ENCODE results near the gene IVD. TPM values are rescaled to one million over a fixed set of nuclear protein-coding genes. Genes with fewer than 3 reads are reported as not detected.

IVD gene
- polyA plus RNA-seq, 1 donor: 57.8 TPM

DNA sequence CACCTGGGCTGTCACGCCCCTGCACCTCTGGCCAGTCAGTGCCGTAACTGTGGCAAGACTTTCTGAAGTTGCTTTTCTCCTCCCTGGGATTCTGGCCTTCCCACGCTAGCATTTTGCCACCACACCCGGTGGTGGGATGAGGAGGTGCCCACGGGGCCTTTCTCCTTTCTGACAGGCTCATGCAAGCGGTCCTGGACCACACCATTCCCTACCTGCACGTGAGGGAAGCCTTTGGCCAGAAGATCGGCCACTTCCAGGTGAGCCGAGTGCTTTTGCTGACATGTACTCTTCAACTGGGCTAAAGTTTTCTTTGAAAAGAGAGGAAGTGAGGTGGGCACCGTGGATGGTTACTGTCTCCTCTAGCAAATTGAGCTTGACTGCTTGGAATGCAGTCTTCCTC is 9.6 kb downstream of the IVD start:
- no peak for DNase-seq

DNA sequence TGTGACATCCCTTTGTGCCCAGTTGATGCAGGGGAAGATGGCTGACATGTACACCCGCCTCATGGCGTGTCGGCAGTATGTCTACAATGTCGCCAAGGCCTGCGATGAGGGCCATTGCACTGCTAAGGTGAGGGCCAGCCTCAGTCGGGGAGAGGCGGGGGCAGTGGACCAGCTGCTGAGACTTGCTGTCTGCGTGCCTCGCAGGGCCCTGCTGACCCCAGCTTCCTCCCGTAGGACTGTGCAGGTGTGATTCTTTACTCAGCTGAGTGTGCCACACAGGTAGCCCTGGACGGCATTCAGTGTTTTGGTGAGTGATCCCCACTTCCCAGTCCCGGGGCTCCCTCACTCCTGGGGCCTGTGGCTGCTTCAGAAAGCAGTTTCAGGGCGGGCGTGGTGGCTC is 10.5 kb downstream of the IVD start:
- DNase-seq: no peak

DNA sequence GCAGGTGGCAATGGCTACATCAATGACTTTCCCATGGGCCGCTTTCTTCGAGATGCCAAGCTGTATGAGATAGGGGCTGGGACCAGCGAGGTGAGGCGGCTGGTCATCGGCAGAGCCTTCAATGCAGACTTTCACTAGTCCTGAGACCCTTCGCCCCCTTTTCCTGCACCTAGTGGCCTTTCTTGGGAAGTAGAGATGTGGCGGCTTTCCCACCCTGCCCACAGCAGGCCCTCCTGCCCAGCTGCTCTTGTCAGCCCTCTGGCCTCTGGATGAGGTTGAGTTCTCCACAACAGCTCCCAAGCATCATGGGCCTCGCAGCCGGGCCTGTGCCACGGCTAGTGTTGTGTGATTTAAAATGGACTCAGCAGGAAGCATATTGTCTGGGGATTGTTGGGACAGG is 12.5 kb downstream of the IVD start:
- no peak for DNase-seq

DNA sequence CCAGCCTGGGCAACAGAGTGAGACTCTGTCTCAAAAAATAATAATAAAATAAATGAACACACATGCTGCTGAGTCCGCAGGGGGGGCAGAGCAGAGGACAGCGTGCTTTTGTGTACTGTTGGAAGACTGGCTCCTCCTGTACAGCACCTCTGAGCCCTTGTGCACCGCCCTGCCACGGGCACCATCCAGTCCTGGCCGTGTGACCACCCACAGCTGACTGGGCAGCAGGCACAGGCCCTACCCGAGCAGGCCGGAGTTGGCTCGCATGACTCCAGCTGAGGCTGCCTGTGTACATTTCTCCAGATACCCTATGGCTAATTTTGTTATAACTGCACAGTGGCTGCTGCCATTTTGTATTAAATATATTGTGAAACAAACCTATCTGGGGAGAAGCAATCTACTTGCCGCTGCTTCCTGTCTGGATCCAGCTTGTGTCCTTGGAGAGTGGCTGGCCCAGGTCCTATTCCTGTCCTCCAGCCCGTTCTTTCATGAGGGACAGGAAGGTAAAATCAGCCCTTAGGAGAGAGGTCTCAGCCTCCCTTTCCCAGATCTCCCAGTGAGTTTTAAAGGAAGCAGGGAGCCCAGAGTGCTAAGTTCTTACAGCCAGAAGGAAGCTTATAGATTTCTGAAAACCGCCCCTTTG is 14.6 kb downstream of the IVD start:
- no peak for DNase-seq

DNA sequence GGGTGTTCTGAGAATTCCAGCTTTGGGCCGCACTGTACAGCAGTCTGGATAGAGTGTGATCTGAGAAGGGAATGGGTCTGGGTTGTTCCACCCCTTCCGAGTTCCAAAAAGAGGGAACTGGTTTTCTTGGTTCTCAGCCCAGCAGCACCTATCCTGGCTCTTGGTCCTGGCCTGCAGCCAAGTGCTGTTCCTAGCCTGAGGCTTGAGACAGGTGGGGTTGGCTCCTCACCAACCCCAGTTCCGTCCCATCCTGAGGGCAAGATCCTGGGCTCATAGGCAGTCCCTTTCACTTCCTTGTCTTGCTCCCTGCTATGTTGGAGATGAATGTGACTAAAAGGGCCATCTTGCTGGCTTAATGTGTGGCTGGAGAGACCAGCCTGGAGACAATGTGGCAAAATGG is 15.2 kb downstream of the IVD start:
- DNase-seq: no peak

DNA sequence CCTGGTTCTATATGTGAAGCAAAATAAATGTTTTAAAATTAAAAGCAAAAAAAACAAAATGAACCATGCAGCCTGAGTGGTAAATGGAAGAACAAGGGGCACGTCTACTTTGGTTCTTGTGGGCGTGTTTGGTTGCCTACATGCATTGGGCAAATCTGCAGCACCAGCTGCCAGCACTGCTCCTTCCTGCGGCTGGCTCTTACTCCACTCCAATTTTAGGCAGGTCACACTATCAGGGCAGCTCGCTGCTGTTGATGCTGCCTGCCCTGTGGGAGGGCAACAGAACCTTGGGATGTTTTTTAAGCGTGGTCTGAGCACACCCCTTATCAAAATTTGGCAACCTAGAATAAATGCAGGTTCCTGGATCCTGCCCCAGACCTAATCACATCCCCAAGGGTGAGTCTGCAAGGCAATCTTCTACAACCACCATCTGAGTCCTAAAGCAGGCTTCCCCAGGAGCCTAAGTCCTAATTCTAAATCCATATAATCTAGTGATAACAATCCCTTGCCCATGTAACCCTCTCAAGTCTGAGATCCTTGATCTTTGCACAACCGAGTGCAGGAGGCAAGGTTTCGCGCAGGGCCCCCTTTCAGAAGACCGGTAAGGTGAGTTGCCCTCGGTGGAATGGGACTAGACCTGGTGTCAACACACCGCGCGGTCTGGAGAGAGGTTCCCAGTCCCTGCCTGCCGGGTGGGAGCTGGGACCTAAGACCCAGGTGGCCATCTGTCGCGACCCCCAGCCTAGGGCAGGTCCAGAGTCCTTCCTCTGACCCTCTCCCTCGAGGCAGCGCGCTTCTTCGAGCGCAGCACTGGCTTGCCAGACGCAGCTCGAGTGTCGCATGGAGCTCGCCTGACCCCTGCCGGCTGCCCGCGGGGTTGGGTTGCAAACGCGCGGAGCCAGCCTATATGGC is 15.9 kb downstream of the IVD start:
- DNase-seq: peak; percentile 71

DNA sequence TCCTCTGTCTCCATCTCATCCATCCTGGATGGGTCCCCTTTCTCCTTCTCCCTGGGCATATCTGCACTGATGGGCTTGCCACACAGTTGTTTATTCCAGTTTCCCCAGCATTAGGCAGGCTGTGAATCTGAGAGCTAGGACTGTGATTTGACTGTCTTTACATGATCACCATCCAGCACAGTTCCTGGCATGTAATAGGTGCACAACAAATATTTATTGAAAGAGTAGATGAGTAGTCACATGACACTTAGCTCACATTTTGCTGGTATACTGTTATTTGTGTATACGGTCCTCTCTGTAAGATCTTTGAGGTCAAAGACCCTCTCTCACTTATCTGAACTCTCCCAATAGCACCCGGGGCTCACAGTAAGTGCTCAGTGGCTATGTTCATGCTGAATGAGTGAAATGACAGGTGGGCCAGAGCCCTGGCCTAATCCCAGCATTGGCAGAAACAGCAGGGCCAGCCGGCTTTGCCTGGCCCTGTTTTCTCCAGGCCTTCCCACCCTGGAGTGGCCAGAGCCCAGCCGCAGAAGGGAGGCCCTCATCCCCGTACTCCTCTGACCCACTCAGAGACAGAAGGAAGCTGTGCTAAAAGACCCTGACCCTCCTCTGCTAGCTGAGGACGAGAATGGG is 19.0 kb downstream of the IVD start:
- DNase-seq: no peak

DNA sequence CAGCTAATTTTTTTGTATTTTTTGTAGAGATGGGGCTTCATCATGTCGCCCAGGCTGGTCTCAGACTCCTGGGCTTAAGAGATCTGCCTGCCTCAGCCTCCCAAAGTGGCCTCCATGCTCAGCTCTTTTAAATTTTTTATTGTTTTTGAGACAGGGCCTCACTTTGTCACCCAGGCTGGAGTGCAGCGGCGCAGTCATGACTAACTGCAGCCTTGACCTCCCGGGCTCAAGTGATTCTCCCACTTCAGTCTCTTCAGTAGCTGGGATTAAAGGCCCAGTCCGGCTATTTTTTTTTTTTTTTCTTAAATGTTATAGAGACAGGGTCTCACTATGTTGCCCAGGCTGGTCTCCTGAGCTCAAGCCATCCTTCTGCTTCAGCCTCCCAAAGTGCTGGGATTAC is 20.1 kb downstream of the IVD start:
- no peak for DNase-seq

DNA sequence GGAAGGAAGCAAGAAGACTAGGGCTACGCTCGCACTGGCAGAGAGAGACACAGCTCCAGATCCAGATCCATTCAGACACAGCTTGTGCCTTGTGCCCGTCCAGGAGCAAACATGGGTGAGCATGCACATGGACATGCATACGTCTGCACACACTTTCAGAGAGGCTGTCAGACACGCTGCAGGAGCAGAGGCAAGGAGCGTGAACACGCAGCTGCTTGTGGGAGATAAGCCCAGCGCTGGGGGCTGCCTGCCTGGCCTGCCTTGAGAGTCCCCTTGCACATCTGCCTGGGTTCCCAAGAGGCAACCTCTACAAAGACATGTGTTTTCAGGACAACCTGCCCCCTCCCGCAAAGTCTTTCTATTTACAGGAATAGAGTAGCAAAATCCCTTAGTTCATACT is 21.6 kb downstream of the IVD start:
- DNase-seq: no peak

DNA sequence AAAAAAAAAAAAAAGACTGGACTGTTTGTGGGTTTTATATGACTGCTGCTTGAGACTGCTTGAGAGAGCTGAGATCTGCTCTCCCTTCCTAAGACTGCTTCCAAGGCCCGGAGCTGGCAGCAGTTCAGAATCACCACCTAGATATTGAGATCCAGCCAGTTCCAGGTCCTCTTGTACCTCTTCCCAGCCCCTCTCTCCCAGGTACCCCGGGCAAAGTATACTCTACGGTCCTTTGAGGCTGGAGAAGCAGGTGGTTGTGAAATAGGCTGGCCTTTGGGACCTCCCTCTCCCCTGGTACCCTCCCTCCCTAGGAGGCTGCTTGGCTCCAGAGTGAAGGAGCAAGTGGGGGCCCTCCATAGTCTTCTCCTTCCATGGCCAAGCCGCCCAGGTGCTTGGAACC is 22.6 kb downstream of the IVD start:
- DNase-seq: no peak

DNA sequence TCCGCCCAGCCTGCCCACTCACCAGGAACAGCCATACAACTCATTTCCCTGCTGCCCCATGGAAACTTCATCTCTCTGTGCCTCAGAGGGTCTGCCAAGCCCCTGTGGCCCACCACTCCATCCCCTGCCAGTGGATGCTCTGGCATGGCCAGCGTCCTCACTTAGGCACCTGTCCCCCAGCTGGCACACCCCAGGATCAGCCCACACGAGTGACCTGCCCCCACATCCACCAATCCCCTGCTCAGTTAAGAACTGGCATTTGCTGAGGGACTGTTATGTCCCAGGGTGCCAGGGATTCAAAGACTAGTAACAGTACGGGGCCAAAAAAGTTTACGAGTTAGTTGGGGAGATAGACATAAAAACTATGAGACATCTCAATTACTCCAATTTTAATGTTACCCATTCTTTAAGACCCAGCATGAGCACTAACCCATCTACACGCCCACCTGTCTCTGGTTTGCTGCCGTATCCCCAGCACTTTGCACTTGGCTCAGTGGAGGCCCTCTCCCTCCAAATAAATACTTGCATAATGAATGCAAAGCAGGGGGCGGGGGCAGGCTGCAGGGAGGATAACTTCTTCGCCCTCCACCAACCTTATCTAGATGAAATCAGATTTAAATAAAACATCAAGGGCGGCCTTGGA is 23.6 kb downstream of the IVD start:
- no peak for DNase-seq

DNA sequence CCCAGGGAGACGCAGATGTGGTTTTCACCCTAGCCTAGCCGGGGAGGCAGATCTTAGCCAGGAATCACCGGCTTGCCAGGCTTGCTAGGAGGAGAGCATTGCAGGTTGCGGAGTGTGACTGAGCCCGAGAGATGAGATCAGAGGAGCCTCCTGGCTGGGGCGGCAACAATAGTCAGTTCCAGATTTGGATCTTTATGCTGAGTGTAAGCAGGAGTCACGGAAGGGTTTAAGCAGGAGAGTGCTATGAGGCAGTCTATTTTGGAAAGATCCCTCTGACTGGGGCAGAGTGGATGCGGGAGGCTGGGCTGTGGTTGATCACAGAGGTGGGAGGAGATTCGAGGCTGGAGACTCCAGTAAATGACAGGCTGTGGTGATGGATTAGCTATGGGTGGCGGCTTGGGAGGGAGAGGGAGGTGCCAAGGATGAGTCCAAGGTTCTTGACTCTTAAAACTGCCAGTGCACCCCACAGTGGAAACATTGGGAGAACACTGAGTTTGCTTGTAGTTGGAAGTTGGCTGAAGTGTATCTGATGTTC is 24.7 kb downstream of the IVD start:
- DNase-seq: no peak

DNA sequence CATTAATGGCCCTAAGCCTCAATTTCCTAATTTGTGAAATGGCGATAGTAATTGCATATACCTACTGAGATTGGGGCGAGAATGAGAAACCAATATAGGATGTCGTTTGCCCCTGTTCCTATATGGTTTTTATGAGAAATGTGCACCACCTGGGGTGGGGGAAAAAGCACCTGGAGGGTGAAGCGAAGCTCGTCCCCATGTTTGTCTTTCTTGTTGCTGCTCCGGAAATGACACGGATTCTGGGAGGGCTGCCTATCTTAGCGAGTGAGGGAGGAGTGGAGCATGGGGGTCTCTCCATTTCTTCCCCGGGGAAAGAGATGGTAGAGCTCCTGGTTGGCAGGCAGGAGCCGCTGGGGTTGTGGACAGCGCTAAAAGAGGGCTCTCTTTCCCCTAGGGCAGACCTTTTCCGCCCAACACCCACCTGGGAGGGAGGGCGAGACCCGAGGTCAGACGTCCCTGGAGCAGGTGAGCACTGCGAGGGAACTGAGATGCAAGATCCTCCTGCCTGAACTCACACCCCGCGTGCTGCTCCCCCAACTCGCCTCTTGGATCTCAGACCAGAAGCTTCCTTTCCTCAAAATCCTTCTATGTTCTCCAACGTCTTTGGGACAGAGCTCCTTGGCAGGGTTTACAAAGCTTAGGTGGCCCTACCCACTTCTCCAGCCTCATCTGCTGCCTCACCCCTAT is 29.6 kb downstream of the IVD start:
- no peak for DNase-seq

DNA sequence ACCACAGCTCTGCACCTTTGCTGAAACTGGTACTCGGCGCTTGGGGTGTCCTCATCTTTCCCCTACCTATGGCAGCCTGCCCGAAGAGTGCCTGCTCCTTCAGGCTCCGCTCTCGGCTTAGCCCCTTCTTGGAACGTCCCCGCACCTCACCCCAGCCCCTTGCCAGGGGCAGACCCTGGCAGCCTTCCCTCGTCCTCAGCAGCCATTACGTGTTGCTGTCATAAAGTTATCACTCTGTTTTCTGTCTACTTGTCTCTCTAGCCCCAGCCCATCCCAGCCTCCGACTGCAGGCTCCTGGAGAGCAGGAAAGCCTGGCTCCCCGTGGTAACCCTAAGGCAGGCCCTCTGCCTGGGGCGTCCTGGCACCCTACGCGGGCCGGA is 30.1 kb downstream of the IVD start:
- DNase-seq: no peak

DNA sequence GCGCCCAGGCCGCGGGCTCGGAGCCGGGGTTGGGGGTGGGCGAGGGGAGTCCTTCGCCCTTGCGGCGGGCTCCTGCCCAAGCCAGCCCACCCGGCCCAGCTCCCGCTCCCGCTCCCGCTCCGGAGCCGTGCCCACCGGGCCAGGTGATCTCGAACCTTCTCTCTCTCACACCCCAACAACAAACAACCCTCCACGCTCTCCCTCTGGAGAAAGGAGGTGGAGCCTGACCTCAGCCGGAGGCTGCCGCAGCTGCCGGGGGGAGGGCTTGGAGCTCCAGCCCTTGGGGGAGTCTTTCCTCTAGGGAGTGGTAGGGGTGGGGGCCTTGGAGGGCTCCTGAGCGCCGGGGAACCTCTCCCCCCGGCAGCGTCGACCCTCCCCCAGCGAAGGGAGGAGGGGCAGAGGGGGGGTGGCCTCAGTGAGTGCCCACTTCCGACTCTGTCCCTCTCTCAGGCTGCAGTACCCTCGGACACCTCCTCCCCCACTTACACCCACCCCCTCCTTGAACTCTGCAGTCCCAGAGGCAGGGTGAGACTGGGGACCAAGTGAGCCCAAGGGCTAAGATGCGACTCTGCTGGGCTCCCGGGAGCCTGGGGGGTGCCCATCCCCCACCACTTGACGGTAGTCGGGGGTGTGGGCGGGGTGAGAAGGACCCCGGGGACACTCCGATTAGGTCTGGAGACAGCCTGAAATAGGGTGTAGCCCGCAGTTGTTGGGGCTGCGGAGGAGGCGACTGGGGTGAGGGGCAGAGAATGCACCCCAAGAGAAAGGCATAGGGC is 30.7 kb downstream of the IVD start:
- DNase-seq: no peak

DNA sequence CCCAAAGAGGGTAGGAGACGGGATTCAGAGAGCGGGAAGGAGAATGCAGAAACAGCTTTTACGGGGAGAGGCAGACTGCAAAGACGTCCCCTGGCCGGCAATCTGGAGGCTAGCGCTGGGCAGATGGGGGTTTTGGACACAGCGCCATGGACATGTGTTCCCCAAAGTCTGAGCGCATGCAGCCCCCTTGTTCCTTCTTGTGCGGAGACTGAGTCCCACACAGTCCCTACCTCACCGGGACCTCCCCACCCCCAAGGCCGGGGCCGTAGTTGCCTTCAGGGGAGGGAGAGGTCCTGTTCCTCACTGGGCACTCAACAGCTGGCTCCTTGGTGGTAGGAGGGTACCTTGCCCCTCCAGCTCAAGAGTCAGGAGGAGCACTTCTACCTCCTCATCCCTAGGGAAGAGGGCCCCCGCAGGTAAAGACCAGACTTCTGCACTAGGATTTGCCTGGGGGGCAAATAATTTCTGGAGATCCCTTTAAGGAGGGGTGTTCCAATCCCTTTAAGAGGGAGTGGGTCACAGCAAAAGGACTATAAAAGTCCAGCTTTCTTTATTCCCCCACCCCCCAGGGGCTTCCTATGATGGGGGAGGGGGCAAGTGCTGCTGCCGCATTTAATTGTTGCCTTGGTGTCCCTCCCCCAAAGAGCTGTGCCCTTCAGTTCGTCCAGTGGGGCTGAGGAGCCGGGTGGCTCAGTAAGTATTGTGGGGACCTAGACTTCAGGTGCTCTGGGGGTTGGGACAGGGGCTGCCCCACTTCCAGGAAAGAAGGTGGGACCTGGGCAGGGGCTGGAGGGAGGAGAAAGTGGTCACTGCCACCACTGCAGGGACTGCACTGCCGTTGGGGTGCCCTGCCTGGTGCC is 31.5 kb downstream of the IVD start:
- no peak for DNase-seq

DNA sequence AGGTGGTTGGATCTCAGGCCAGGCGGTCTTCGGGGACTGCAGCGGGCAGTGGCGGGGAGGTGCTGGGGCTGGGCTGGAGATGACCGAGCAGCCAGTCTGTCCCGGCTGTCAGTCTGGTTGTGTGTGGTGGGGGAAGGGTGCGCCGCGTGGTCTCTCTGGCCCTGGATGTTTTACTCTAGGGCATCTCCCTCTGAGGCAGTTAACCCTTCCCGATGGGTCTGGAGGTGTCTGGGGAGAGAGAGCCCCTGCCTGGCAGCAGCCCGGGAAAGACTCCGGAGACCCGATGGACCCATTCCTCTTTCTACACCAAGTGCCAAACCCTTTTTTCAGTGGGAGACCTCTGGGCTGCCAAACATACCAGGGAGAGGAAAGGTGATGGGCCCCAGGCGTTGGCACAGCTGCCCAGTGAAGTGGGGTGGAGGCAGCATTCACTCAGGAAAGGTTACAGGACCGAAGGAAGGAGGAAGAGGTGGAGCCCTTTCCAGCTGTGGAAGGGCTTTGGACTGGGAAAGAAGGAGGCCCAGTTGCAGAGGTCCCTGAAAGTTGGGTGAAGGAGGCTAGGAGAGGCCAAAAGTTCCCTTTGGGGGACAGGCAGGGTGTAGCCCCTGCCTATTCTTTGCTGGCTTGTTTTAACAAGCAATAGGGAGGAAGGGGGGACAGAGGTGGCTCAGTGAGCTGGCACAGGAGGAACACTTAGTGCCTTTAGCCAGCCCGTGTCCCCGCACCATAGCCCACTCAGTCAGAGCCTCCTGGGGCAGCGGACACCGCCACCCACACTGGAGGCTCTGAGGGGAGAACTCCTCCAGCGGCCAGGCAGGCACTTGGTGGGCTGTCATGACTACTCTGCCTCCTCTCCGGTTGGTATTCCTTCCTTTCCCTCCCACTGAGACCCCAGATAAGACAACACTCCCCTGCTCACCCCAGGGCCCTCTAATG is 32.4 kb downstream of the IVD start:
- DNase-seq: no peak

DNA sequence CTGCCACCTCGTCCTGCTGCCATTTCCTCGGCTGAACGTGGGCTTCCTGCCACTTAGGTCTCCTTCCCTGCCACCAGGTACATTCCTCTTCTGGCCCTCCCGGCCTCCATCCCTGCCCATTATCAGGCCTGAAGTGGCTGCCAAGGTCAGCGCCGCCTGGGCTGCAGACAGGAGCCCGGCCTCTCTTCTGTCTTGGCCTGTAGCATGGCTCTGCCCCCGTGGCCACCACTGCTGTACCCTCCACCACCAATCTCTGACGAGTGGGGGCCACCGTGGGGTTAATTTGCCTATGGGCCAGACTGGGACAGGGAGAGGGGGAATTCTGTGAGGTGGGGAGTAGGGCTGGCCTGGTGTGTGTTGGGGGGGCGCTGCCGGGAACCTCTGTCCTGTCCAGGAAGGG is 33.1 kb downstream of the IVD start:
- DNase-seq: no peak

DNA sequence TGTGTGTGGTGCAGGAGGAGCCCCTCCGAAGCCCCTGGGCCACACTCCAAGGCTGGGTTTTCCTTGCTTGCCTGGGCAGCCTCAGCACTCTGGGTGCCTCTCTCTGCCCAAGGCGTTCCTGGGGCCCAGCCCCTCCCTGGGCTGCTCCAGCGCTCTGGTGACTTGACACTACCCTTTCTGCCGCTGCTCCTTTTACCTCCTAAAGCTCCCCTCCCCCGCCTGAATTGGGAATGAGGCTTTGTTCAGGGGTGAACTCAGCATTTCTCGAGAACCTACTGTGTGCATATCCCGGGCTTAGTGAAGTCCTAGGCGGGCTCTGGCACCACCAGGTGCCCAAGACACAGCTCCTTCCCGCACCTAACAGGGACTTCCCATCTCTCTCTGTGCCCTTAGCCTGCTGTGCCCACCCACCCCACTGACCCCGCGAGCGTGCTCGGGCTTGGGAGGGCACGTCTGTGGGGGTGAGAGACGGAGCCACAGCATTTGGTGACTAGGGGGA is 33.9 kb downstream of the IVD start:
- no peak for DNase-seq

Data from hindlimb muscle (tissue), 1 donor.